ENCODE results near the gene SSTR4.

The SSTR4 gene

DNA sequence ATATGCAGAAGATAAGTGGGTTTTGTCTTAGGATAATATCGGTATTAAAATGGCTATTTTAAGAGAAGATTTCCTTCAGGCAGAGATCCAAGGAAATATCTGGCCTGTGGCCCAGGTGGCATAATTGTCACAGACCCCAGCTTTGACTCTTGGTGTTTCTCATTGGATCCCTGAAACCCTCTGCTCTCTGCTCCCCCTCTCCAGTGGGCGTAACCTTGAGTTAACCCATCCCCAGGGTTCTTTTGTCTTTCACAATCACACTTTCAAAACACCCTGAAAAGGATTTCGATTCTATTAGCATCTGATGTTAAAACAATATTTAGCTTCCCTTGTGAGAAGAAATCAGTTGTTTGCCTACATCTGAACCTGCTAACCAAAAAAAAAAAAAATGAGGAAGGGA lies 7.2 kb downstream of the SSTR4 start:
- Histone ChIP-seq H3K4me1 (peaks cover 0 to 29% (median 18%) of the 10 kb centered on the region in 4 donors), H3K27me3 (no peaks in the 10 kb centered on the region), H3K27ac (no peak overlapping the region), H3K4me3 (no peak overlapping the region), H3K36me3 (no peaks in the 10 kb centered on the region), H3K9me3 (no peaks in the 10 kb centered on the region)
- DNase-seq, result no peak
- intact Hi-C loops (cut with DNase I; ENCODE audit: low total_unique reads), result no loop called here
- TF ChIP-seq, protein P1, sequence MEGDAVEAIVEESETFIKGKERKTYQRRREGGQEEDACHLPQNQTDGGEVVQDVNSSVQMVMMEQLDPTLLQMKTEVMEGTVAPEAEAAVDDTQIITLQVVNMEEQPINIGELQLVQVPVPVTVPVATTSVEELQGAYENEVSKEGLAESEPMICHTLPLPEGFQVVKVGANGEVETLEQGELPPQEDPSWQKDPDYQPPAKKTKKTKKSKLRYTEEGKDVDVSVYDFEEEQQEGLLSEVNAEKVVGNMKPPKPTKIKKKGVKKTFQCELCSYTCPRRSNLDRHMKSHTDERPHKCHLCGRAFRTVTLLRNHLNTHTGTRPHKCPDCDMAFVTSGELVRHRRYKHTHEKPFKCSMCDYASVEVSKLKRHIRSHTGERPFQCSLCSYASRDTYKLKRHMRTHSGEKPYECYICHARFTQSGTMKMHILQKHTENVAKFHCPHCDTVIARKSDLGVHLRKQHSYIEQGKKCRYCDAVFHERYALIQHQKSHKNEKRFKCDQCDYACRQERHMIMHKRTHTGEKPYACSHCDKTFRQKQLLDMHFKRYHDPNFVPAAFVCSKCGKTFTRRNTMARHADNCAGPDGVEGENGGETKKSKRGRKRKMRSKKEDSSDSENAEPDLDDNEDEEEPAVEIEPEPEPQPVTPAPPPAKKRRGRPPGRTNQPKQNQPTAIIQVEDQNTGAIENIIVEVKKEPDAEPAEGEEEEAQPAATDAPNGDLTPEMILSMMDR (IDR thresholded peaks at IDR 0.05), result no peak

- intact Hi-C loops (cut with DNase I; ENCODE audit: low total_unique reads), result no loop called here
- peaks cover 0 to 40% (median 29%) of the 10 kb centered on the region in 4 donors for H3K4me1 ChIP-seq
- no peak for DNase-seq
- TF ChIP-seq, protein P1 (IDR thresholded peaks at IDR 0.05), result no peak
- H3K27ac ChIP-seq, result no peak overlapping the region
- no peaks in the 10 kb centered on the region for H3K27me3 ChIP-seq
- H3K36me3 ChIP-seq, result no peaks in the 10 kb centered on the region
- no peak overlapping the region for H3K4me3 ChIP-seq
- no peaks in the 10 kb centered on the region for H3K9me3 ChIP-seq
Observed at GRCh38 chr20:23043376-23043775, 8.3 kb downstream of the SSTR4 start.

DNA sequence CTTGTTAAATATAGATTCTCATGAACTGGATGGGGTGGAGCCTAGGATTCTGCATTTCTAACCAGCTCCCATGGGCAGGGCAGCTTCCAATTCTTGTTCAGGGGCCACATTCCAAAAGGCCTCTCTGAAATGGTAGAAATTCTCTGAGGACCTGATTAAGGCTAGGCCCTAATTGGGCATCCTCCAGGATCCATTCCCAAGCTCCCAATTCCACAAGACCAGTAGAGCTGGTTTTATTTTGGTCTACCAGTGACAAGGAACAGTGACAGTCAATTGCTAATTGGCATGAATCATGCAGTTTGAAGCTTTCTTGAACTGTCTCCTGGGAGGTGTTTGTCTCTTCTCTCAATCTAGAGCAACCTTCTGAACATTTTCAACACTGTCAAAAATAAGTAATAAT lies 11.3 kb downstream of the SSTR4 start:
- H3K4me3 ChIP-seq, result peak overlapping the region; percentile 63 to 82
- H3K9me3 ChIP-seq, result no peaks in the 10 kb centered on the region
- intact Hi-C loops (cut with DNase I; ENCODE audit: low total_unique reads), result loop anchor here (5.0 kb wide), 3 partner anchors 186 to 576 kb away; no protein-coding TSS in a partner anchor
- peak overlapping the region in 1 of 2 donors; percentile 7 for H3K27ac ChIP-seq
- H3K27me3 ChIP-seq, result no peaks in the 10 kb centered on the region
- H3K4me1 ChIP-seq, result peaks cover 0 to 53% (median 42%) of the 10 kb centered on the region in 4 donors
- TF ChIP-seq, protein P1 (IDR thresholded peaks at IDR 0.05), result no peak
- DNase-seq, result no peak
- no peaks in the 10 kb centered on the region for H3K36me3 ChIP-seq

DNA sequence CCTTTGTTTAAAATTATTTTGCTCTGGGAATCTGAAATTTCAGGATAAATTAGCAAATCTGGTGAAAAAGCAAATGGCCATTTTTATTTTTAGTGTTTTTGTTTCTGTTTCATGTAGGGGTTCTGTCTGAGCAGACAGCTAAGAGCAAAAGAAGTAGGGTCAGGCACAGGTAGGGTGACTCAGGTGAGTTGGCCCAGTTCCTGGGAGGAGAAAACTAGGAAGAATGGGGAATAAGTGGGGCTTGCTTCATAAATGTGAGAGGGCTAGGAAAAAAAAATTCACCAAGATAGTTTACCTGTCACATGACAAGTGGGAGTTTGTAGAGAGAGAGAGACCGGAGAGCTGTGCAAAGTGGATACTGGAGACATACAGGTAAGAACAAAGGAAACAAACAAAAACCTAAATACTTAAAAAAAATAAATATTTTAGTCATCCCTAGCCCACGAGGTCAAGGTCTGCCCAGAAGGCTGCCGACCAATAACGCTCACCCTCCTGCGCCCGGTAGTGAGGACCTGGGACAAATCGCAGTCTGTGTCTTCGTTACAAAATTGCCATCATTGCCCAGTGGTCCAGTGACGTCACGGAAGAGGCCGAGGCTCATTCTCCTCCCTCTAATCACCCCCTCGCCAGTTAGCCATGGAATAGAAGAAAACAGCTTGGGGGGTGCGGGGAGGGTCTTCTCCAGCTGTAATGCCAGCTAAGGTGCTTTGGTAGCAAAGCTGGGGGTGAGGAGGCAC lies 12.1 kb downstream of the SSTR4 start:
- H3K27ac ChIP-seq, result peak overlapping the region in 1 of 2 donors; percentile 97
- intact Hi-C loops (cut with DNase I; ENCODE audit: low total_unique reads), result loop anchor here (5.0 kb wide), 3 partner anchors 185 to 575 kb away; no protein-coding TSS in a partner anchor
- H3K4me3 ChIP-seq, result peak overlapping the region; percentile 63 to 82
- TF ChIP-seq, protein P1 (IDR thresholded peaks at IDR 0.05), result no peak
- no peaks in the 10 kb centered on the region for H3K36me3 ChIP-seq
- no peaks in the 10 kb centered on the region for H3K27me3 ChIP-seq
- DNase-seq, result no peak
- H3K4me1 ChIP-seq, result peaks cover 0 to 56% (median 43%) of the 10 kb centered on the region in 4 donors
- H3K9me3 ChIP-seq, result no peaks in the 10 kb centered on the region

GRCh38 chr20:23047738-23048214 lies 12.7 kb downstream of the SSTR4 start:
- H3K4me3 ChIP-seq, result peak overlapping the region; percentile 63 to 82
- DNase-seq, result no peak

More at GRCh38 chr20:23047738-23048214, 12.7 kb downstream of the SSTR4 start:
- intact Hi-C loops (cut with DNase I; ENCODE audit: low total_unique reads), result loop anchor here (5.0 kb wide), 3 partner anchors 185 to 575 kb away; no protein-coding TSS in a partner anchor
- H3K9me3 ChIP-seq, result no peaks in the 10 kb centered on the region
- TF ChIP-seq, protein P1 (IDR thresholded peaks at IDR 0.05), result no peak
- no peaks in the 10 kb centered on the region for H3K36me3 ChIP-seq
- H3K4me1 ChIP-seq, result peaks cover 0 to 59% (median 43%) of the 10 kb centered on the region in 4 donors
- H3K27me3 ChIP-seq, result no peaks in the 10 kb centered on the region
- H3K27ac ChIP-seq, result peak overlapping the region in 1 of 2 donors; percentile 97
